Rectal smooth muscle tissue (tissue), 1 donor: Measurements from ENCODE around the gene RAB20.
A peak's percentile ranks its signal among the peaks of the same experiment; 100 is the strongest.

Experiments used
- H3K27ac ChIP-seq: one replicate; pipeline ENCODE4 v1.7.0; 2013; ENCODE audit warnings: low read depth, low read length, inconsistent platforms
- H3K27me3 ChIP-seq: one replicate; pipeline ENCODE4 v1.7.0; 2013; ENCODE audit warnings: low read length; ENCODE audit not compliant: control insufficient read depth, insufficient read depth
- H3K36me3 ChIP-seq: one replicate; pipeline ENCODE4 v1.7.0; 2013; ENCODE audit warnings: low read length; ENCODE audit not compliant: control insufficient read depth, insufficient read depth
- H3K4me1 ChIP-seq: one replicate; pipeline ENCODE4 v1.7.0; 2013; ENCODE audit warnings: low read length; ENCODE audit not compliant: control insufficient read depth, insufficient read depth
- H3K4me3 ChIP-seq: one replicate; pipeline ENCODE4 v1.7.0; 2013; ENCODE audit warnings: low read length
- H3K9ac ChIP-seq: one replicate; pipeline ENCODE4 v1.7.0; 2013; ENCODE audit warnings: low read length

The RAB20 gene

GRCh38 chr13:110559429-110559943, 2.0 kb downstream of the RAB20 start:
- peak overlapping the region; percentile 92 for H3K27ac ChIP-seq
- H3K9ac ChIP-seq = no peak overlapping the region
- no peaks in the 10 kb centered on the region for H3K27me3 ChIP-seq
- no peaks in the 10 kb centered on the region for H3K36me3 ChIP-seq
- H3K4me3 ChIP-seq = peak overlapping the region; percentile 93
- peaks cover 14% of the 10 kb centered on the region for H3K4me1 ChIP-seq

- Histone ChIP-seq H3K27ac (no peak overlapping the region), H3K36me3 (no peaks in the 10 kb centered on the region), H3K9ac (no peak overlapping the region), H3K4me3 (no peak overlapping the region), H3K27me3 (no peaks in the 10 kb centered on the region), H3K4me1 (peaks cover 12% of the 10 kb centered on the region)
Measured at GRCh38 chr13:110557610-110558305, 3.8 kb downstream of the RAB20 start.

- Histone ChIP-seq H3K36me3 (no peaks in the 10 kb centered on the region), H3K27ac (no peak overlapping the region), H3K27me3 (no peaks in the 10 kb centered on the region), H3K4me1 (peaks cover 10% of the 10 kb centered on the region), H3K4me3 (no peak overlapping the region), H3K9ac (no peak overlapping the region)
Measured at GRCh38 chr13:110557082-110557481, 4.4 kb downstream of the RAB20 start.

DNA sequence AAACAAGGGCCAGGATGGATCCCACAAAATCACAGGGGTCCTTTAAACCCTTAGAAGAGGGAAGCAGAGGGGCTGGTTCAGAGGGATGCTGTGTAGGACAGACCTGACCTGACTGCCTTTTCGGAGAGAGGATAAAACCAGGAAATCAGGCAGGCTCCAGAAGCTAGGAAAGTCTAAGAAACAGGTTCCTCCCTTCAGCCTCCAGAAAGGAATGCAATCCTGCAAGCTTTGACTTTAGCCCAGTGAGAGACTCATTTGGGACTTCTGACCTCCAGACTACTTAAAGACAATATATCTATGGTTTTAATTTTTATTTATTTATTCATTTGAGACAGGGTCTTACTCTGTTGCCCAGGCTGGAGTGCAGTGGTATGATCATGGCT, 5.3 kb downstream of the RAB20 start:
- H3K9ac ChIP-seq = no peak overlapping the region
- no peaks in the 10 kb centered on the region for H3K27me3 ChIP-seq
- peaks cover 10% of the 10 kb centered on the region for H3K4me1 ChIP-seq
- H3K4me3 ChIP-seq = no peak overlapping the region
- no peak overlapping the region for H3K27ac ChIP-seq
- H3K36me3 ChIP-seq = no peaks in the 10 kb centered on the region

DNA sequence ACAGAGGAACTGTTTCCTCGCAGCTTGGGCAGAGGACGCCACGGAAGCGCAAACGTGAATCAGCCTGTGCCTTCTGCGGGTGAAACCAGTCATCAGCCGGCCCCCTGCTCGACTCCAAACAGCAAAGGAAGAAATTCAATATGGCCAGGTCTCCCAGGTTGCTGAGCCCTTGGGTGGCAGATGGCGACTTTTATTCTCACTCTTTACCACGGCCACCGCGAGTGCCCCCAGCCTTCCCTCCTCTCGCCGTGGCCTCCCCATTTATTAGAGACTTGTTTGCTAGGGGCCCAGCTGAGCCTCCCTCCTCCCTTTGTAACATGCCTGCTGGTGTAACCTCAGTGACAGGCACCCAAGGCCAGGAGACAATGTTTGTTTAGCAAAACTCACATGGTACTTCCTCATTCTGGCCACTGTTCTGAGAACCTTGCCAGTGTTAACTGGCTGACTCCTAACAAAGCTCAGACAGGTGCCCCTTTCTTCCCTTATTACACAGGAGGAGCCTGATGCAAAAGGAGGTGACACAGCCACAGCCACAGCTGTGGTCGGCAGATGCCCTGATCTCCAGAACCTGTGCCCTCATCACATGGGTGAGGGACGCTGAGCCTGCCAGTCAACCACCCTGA, 5.8 kb downstream of the RAB20 start:
- Histone ChIP-seq H3K27me3 (no peaks in the 10 kb centered on the region), H3K36me3 (no peaks in the 10 kb centered on the region), H3K4me3 (no peak overlapping the region), H3K4me1 (peaks cover 10% of the 10 kb centered on the region), H3K9ac (no peak overlapping the region), H3K27ac (no peak overlapping the region)

DNA sequence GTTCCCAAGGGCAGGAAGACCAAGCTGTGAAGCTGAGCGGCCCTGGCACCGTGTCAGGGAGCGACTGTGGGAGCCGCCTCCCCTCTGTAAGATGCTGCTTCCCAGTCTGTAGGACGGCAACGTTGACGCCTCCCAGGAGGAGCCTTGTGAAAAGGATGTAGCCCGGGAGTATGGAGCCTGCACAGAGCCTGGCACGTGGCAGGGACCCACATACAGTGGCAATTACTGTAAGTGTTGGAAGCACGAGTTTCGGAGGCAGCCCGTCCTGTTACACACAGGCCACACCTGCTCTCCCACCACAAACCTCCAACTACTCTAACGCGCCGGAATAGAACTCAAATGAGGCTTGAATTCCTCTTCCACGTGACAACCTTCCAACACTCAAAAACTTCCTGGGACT, 6.6 kb downstream of the RAB20 start:
- H3K27me3 ChIP-seq = no peaks in the 10 kb centered on the region
- no peaks in the 10 kb centered on the region for H3K36me3 ChIP-seq
- no peak overlapping the region for H3K4me3 ChIP-seq
- H3K9ac ChIP-seq = no peak overlapping the region
- H3K27ac ChIP-seq = no peak overlapping the region
- peaks cover 4% of the 10 kb centered on the region for H3K4me1 ChIP-seq

DNA sequence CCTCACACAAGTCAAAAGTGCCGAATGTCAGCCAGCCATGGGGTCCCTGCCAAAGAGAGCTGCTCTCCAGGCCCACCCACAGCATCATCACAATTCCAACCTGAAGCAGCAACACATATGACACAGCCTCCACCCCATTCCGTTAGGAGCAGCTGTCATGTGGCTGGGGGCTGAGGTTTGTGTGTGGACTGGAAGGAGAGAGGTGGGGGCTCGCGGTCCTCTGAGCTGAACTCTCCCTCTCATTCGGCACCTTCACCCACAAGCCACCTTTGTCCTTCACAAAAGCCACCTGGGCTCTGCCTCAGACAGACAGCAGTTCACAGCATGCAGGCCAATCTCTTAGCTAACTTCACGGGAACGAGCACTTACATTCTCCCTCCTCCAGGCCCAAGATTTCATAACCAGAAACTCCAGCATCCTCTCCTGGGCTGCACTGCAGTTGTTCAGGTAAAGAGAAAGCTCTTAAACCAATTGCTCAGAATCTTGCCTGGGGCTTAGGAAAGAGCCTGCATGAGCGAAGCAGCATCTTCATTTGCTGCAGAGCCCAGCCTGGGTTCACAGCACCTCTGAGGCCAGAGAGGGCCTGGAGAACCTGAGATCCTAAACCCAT, 7.2 kb downstream of the RAB20 start:
- H3K4me1 ChIP-seq = peaks cover 2% of the 10 kb centered on the region
- no peak overlapping the region for H3K4me3 ChIP-seq
- no peak overlapping the region for H3K9ac ChIP-seq
- no peaks in the 10 kb centered on the region for H3K36me3 ChIP-seq
- no peaks in the 10 kb centered on the region for H3K27me3 ChIP-seq
- H3K27ac ChIP-seq = no peak overlapping the region

DNA sequence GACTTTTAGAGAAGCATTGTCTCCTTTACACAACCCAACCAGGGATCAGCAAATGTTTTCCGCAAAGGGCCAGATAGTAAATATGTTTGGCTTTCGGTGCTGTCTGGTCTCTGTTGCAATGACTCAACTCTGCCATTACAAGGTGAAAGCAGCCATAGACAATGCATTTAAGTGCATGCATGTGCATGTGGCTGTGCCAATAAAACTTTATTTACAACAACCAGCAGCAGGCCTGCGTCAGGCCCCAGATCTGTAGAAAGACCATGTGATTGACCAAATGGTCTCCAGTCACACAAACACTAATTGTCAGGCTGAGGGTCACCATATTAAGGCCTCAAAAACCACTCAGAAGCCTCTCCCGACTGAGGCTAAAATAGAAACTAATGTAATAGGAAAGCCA, 8.1 kb downstream of the RAB20 start:
- Histone ChIP-seq H3K27me3 (no peaks in the 10 kb centered on the region), H3K4me1 (no peaks in the 10 kb centered on the region), H3K36me3 (no peaks in the 10 kb centered on the region), H3K4me3 (no peak overlapping the region), H3K9ac (no peak overlapping the region), H3K27ac (no peak overlapping the region)

DNA sequence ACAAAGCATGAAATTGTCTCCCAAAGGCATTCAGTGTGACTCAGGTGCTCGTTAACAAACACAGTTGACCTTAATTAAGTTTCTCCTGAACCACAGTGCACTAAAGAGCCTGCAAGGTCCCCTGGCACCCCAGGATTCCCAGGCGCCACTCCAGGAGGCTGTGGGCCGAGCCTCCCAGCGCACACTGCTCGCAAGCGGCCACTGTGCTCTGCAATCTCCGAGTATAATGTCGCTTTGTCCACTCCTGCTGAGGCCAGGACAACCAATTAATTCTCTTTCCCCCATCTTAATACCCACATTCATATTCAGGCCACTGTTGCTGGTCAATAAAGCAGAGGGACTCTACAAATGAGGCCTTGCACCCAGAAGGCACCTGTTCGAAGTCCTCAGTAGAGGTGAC, 8.8 kb downstream of the RAB20 start:
- Histone ChIP-seq H3K4me3 (no peak overlapping the region), H3K36me3 (no peaks in the 10 kb centered on the region), H3K27ac (no peak overlapping the region), H3K27me3 (no peaks in the 10 kb centered on the region), H3K4me1 (no peaks in the 10 kb centered on the region), H3K9ac (no peak overlapping the region)

GRCh38 chr13:110551284-110551683, 10.2 kb downstream of the RAB20 start:
- no peaks in the 10 kb centered on the region for H3K36me3 ChIP-seq
- H3K27ac ChIP-seq = no peak overlapping the region
- H3K9ac ChIP-seq = no peak overlapping the region
- no peaks in the 10 kb centered on the region for H3K27me3 ChIP-seq
- H3K4me1 ChIP-seq = no peaks in the 10 kb centered on the region
- H3K4me3 ChIP-seq = no peak overlapping the region

DNA sequence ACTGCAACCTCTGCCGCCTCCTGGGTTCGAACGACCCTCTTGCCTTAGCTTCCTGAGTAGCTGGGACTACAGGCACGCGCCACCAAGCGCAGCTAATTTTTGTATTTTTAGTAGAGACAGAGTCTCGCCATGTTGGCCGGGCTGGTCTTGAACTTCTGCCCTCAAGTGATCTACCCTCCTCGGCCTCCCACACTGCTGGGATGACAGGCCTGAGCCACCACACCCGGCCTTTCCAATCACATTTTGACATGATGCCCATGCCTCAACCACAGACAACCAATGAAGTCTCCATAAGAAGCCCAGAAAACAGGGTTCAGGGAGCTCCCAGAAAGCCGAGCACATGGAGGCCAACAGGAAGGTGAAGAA, 11.7 kb downstream of the RAB20 start:
- H3K27me3 ChIP-seq = no peaks in the 10 kb centered on the region
- no peak overlapping the region for H3K4me3 ChIP-seq
- H3K9ac ChIP-seq = no peak overlapping the region
- H3K27ac ChIP-seq = no peak overlapping the region
- no peaks in the 10 kb centered on the region for H3K4me1 ChIP-seq
- H3K36me3 ChIP-seq = no peaks in the 10 kb centered on the region

DNA sequence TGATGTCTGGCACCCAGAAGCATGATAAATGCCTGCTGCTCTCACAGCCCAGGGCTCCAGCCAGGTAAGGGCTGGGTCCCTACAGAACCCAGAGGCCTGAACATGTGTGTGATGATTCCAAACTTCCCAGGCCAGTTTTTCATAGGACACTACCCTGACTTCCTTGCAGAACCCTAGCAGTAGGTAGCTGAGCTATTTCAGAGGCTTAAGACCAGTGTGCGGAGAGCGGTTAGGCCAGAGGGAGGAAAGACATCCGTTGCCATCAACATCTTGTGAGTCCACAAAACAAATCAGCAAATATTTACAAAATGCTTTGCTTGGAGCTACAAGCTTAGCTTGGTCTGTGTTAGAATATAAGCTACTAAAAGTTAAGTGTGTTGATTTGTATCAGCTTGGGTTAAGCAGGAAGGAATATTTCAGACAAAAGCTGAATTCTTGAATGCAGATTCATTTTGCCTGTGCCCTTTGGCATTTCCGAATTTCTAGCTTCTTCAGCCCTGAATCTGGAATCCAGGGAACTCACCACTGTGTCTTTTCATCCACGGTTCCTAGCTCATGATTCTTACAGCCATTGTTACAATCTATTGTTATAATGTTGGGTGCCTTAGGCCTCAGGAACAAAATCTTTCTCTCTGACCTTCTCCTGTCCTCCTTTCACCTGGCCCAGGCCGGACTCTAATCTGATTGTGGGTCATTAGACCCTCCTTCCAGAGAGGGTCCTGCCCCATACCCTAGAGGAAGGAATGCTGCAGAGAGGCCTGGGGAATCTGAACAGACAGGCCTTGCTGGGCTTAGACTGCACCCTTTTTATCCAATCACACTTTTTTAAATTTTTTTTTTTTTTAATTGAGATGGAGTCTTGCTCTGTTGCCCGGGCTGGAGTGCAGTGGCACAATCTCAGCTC, 12.4 kb downstream of the RAB20 start:
- no peak overlapping the region for H3K27ac ChIP-seq
- H3K4me1 ChIP-seq = no peaks in the 10 kb centered on the region
- H3K9ac ChIP-seq = no peak overlapping the region
- no peak overlapping the region for H3K4me3 ChIP-seq
- no peaks in the 10 kb centered on the region for H3K27me3 ChIP-seq
- no peaks in the 10 kb centered on the region for H3K36me3 ChIP-seq
